H9 (cell line): ENCODE measurements around the gene LNP1. TPM values are rescaled to one million over a fixed set of nuclear protein-coding genes. Genes with fewer than 3 reads are reported as not detected.

Experiments
- DNase-seq: peaks from one replicate; pipeline ENCODE4 v3.0.0-alpha.2; 2017
- H2AFZ ChIP-seq: one replicate; pipeline ENCODE4 v1.6.1; 2013; ENCODE audit warnings: mild to moderate bottlenecking, low read length, control low read depth, moderate library complexity
- H2AK5ac ChIP-seq: 2 replicates; pipeline ENCODE4 v1.6.1; 2013; ENCODE audit warnings: low read length, control low read depth, mixed read lengths; ENCODE audit not compliant: insufficient read length
- H2BK120ac ChIP-seq: one replicate; pipeline ENCODE4 v1.6.1; 2013; ENCODE audit warnings: low read depth, mild to moderate bottlenecking, low read length, control low read depth, inconsistent platforms; ENCODE audit not compliant: poor library complexity, severe bottlenecking
- H2BK12ac ChIP-seq: 2 replicates; pipeline ENCODE4 v1.6.1; 2013; ENCODE audit warnings: low read length, control low read depth, mixed read lengths, low read depth; ENCODE audit not compliant: insufficient read length
- H2BK15ac ChIP-seq: 2 replicates; pipeline ENCODE4 v1.6.1; 2013; ENCODE audit warnings: low read depth, low read length, control low read depth
- H2BK20ac ChIP-seq: one replicate; pipeline ENCODE4 v1.6.1; 2013; ENCODE audit warnings: low read depth, mild to moderate bottlenecking, low read length, control low read depth, inconsistent platforms; ENCODE audit not compliant: poor library complexity, severe bottlenecking
- H2BK5ac ChIP-seq: 2 replicates; pipeline ENCODE4 v1.6.1; 2013; ENCODE audit warnings: low read length, control low read depth, mixed read lengths; ENCODE audit not compliant: insufficient read length
- H3K14ac ChIP-seq: 2 replicates; pipeline ENCODE4 v1.6.1; 2013; ENCODE audit warnings: low read length, control low read depth; ENCODE audit not compliant: insufficient read depth
- H3K18ac ChIP-seq: 2 replicates; pipeline ENCODE4 v1.6.1; 2013; ENCODE audit warnings: low read depth, mild to moderate bottlenecking, mixed read lengths, low read length, control low read depth; ENCODE audit not compliant: insufficient read length
- H3K23ac ChIP-seq: 2 replicates; pipeline ENCODE4 v1.6.1; 2013; ENCODE audit warnings: low read length, control low read depth, mixed read lengths, low read depth; ENCODE audit not compliant: insufficient read length
- H3K23me2 ChIP-seq: 2 replicates; pipeline ENCODE4 v1.6.1; 2013; ENCODE audit warnings: low read depth, mild to moderate bottlenecking, mixed read lengths, low read length, control low read depth; ENCODE audit not compliant: insufficient read length, poor library complexity, severe bottlenecking
- H3K27ac ChIP-seq: 2 replicates; pipeline ENCODE4 v1.5.1; 2013; ENCODE audit warnings: low read length, control low read depth, mixed read lengths, low read depth; ENCODE audit not compliant: insufficient read length
- H3K27me3 ChIP-seq: 2 replicates; pipeline ENCODE4 v1.6.1; 2013; ENCODE audit warnings: low read length, control low read depth, inconsistent platforms; ENCODE audit not compliant: insufficient read depth
- H3K4ac ChIP-seq: 2 replicates; pipeline ENCODE4 v1.6.1; 2013; ENCODE audit warnings: low read depth, mild to moderate bottlenecking, control low read depth, inconsistent platforms, low read length, moderate library complexity
- H3K4me1 ChIP-seq: 2 replicates; pipeline ENCODE4 v1.6.1; 2013; ENCODE audit warnings: low read length, control low read depth, inconsistent platforms; ENCODE audit not compliant: insufficient read depth
- H3K4me2 ChIP-seq: 2 replicates; pipeline ENCODE4 v1.6.1; 2013; ENCODE audit warnings: low read length, control low read depth, mixed read lengths; ENCODE audit not compliant: insufficient read length, insufficient read depth
- H3K56ac ChIP-seq: 2 replicates; pipeline ENCODE4 v1.6.1; 2013; ENCODE audit warnings: low read depth, mild to moderate bottlenecking, mixed read lengths, low read length, control low read depth; ENCODE audit not compliant: insufficient read length
- H3K79me1 ChIP-seq: 2 replicates; pipeline ENCODE4 v1.6.1; 2013; ENCODE audit warnings: low read depth, mild to moderate bottlenecking, moderate library complexity, low read length, control low read depth, inconsistent platforms; ENCODE audit not compliant: insufficient read depth, poor library complexity, severe bottlenecking
- H3K79me2 ChIP-seq: 2 replicates; pipeline ENCODE4 v1.6.1; 2013; ENCODE audit warnings: low read length, control low read depth, inconsistent platforms; ENCODE audit not compliant: insufficient read depth
- H3K9ac ChIP-seq: 2 replicates; pipeline ENCODE4 v1.6.1; 2013; ENCODE audit warnings: low read length, control low read depth, mixed read lengths; ENCODE audit not compliant: insufficient read length; ENCODE audit errors: extremely low read depth
- H3K9me3 ChIP-seq: one replicate; pipeline ENCODE4 v1.6.1; 2013; ENCODE audit warnings: low read depth, low read length, inconsistent platforms; ENCODE audit not compliant: control insufficient read depth
- H3T11ph ChIP-seq: one replicate; pipeline ENCODE4 v1.6.1; 2013; ENCODE audit warnings: mild to moderate bottlenecking, low read length, control low read depth, inconsistent platforms
- H4K20me1 ChIP-seq: one replicate; pipeline ENCODE4 v1.6.1; 2013; ENCODE audit not compliant: control insufficient read depth, insufficient read length, insufficient read depth
- H4K5ac ChIP-seq: 2 replicates; pipeline ENCODE4 v1.6.1; 2013; ENCODE audit warnings: low read depth, mild to moderate bottlenecking, mixed read lengths, low read length, control low read depth; ENCODE audit not compliant: insufficient read length
- H4K8ac ChIP-seq: replicated peaks from 2 replicates; pipeline ENCODE4 v1.6.1; 2013; ENCODE audit warnings: low read length, control low read depth, mixed read lengths, low read depth; ENCODE audit not compliant: insufficient read length
- H4K91ac ChIP-seq: 2 replicates; pipeline ENCODE4 v1.6.1; 2013; ENCODE audit warnings: low read depth, mild to moderate bottlenecking, moderate library complexity, mixed read lengths, low read length, control low read depth; ENCODE audit not compliant: insufficient read length
- H3K27ac Mint-ChIP-seq, 3 experiments: 2 replicates in 2 of 3; 3 replicates in 1 of 3; pipeline ENCODE4 v1.8.0; 2020 to 2021; ENCODE audit warnings: mixed read lengths in 3 of 3, mild to moderate bottlenecking in 1 of 3, moderate library complexity in 1 of 3
- H3K27me3 Mint-ChIP-seq: 2 replicates; pipeline ENCODE4 v1.8.0; 2021; ENCODE audit warnings: low read depth, mild to moderate bottlenecking, moderate library complexity, mixed read lengths
- H3K36me3 Mint-ChIP-seq, 3 experiments: 2 replicates in 2 of 3; 3 replicates in 1 of 3; pipeline ENCODE4 v1.8.0; 2020 to 2021; ENCODE audit warnings: low read depth in 3 of 3, mixed read lengths in 3 of 3; ENCODE audit not compliant: insufficient read depth in 1 of 3
- H3K4me1 Mint-ChIP-seq, 2 experiments: 2 replicates each; pipeline ENCODE4 v1.8.0; 2020; ENCODE audit warnings: mixed read lengths in 2 of 2
- H3K4me3 Mint-ChIP-seq, 2 experiments: 2 replicates in 1 of 2; 3 replicates in 1 of 2; pipeline ENCODE4 v1.8.0; 2020 to 2021; ENCODE audit warnings: mild to moderate bottlenecking in 2 of 2, mixed read lengths in 2 of 2, moderate library complexity in 1 of 2
- H3K9me3 Mint-ChIP-seq, 2 experiments: 2 replicates in 1 of 2; 3 replicates in 1 of 2; pipeline ENCODE4 v1.8.0; 2020; ENCODE audit warnings: mild to moderate bottlenecking in 2 of 2, mixed read lengths in 2 of 2, moderate library complexity in 1 of 2
- CTCF ChIP-seq: fragments of 200-600 bp; sonication (generic); conservative IDR thresholded peaks from 3 replicates; pipeline ENCODE4 v1.8.0; 2021; ENCODE audit warnings: antibody characterized with exemption, mild to moderate bottlenecking
- WGBS: extraction: QIAGEN DNeasy Blood & Tissue Kit; methylation state at CpG from one replicate; pipeline ENCODE4 v1.1.7; 2013; ENCODE audit warnings: missing lambda C conversion rate, low lambda C conversion rate, mixed read lengths; ENCODE audit not compliant: insufficient read length; ENCODE audit errors: extremely low coverage; 5-methylcytosine and 5-hydroxymethylcytosine counted together
- total RNA-seq: library from RNA; stranded (reverse); gene quantifications from 2 replicates; pipeline ENCODE4 v1.2.1, GENCODE V29; 2021

The LNP1 gene
- total RNA-seq, 1 experiment from 2014 or later = 4.1 TPM

DNA sequence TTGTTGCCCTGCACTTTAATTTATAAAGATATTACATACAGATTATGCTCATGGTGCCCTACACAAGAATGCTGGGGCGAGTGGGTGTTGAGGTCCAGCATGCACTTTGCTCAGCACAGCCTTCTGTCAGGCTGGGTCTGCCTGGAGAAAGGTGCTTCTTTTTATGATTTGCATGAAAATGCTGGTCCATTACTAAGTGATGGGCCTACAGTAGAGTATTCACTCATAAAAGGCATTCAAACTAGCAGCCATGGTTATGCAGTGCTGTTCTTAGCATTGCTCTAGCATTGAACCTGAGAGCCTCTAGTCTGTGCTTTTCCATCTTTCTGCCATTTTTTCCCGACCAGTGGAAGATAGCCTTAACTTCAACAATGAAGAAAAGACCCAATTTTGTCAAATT, 12.3 kb downstream of the LNP1 start:
- no peak overlapping the region for H2BK20ac ChIP-seq
- H3K18ac ChIP-seq = no peak overlapping the region
- H2BK5ac ChIP-seq = no peak overlapping the region
- H3K4me2 ChIP-seq = peak overlapping the region; percentile 14
- no CpG with 5 or more reads among the region's 2 CpGs for WGBS
- H4K20me1 ChIP-seq = no peaks in the 10 kb centered on the region
- no peak overlapping the region for H2BK120ac ChIP-seq
- H2BK12ac ChIP-seq = no peak overlapping the region
- H3K79me1 ChIP-seq = no peaks in the 10 kb centered on the region
- H4K8ac ChIP-seq = no peak overlapping the region
- peaks cover 13 to 48% (median 17%) of the 10 kb centered on the region in 3 experiments for H3K36me3 Mint-ChIP-seq
- H2AFZ ChIP-seq = no peak overlapping the region
- H3K4me1 ChIP-seq = peaks cover 5% of the 10 kb centered on the region; the same call in 1 of the 2 replicates
- no peak overlapping the region; a peak in 1 of 5 replicates for H3K4me3 Mint-ChIP-seq
- no peak for DNase-seq
- no peaks in the 10 kb centered on the region for H3K79me2 ChIP-seq
- H3K27me3 ChIP-seq = no peaks in the 10 kb centered on the region
- H4K91ac ChIP-seq = no peak overlapping the region
- H3K4ac ChIP-seq = no peak overlapping the region
- H3K27ac ChIP-seq = no peak overlapping the region
- no peak overlapping the region for H3K56ac ChIP-seq
- peaks cover 2 to 6% of the 10 kb centered on the region in 2 experiments; a peak in 2 of 5 replicates for H3K9me3 Mint-ChIP-seq
- H3K9me3 ChIP-seq = no peaks in the 10 kb centered on the region
- no peak overlapping the region; a peak in 1 of 7 replicates for H3K27ac Mint-ChIP-seq
- no peak overlapping the region for H3K9ac ChIP-seq
- H3K23ac ChIP-seq = no peak overlapping the region
- H3T11ph ChIP-seq = no peak overlapping the region
- no peak overlapping the region for H4K5ac ChIP-seq
- H2AK5ac ChIP-seq = no peak overlapping the region
- no peak for TF ChIP-seq CTCF
- H3K27me3 Mint-ChIP-seq = no peaks in the 10 kb centered on the region
- H2BK15ac ChIP-seq = no peak overlapping the region
- no peak overlapping the region for H3K14ac ChIP-seq
- H3K23me2 ChIP-seq = no peaks in the 10 kb centered on the region
- H3K4me1 Mint-ChIP-seq = peaks cover 39 to 42% of the 10 kb centered on the region in 2 experiments
